Testis (tissue), 2 donors: ENCODE data around the gene TPM2.

Source experiments
- CTCF ChIP-seq, 3 experiments: fragments of 450-650 bp in 2 of 3; fragments of 200-600 bp in 1 of 3; sonication (generic) in 1 of 3; IDR thresholded peaks; one replicate each; pipeline ENCODE4 v1.5.1; 2016 to 2019; ENCODE audit warnings: antibody characterized with exemption in 3 of 3, mild to moderate bottlenecking in 2 of 3, moderate library complexity in 1 of 3
- POLR2A ChIP-seq: fragments of 450-650 bp; IDR thresholded peaks from one replicate; pipeline ENCODE4 v1.6.1; 2017; ENCODE audit warnings: antibody characterized with exemption, mild to moderate bottlenecking, moderate library complexity

DNA sequence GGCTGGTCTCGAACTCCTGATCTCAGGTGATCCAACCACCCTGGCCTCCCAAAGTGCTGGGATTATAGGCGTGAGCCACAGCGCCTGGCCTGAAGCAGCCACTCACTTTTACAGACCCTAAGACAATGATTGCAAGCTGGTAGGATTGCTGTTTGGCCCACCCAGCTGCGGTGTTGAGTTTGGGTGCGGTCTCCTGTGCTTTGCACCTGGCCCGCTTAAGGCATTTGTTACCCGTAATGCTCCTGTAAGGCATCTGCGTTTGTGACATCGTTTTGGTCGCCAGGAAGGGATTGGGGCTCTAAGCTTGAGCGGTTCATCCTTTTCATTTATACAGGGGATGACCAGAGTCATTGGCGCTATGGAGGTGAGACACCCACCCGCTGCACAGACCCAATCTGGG is 14.5 kb downstream of the TPM2 start:
- TF ChIP-seq POLR2A (no peak), CTCF (IDR thresholded peaks at IDR 0.05) (no peak)
